HL-60 (cell line): Measurements from ENCODE around the gene SMAD7.

Experiments
- POLR2AphosphoS5 ChIP-seq: IDR thresholded peaks from 2 replicates; pipeline ENCODE4 v1.6.1; 2012; ENCODE audit warnings: low read depth
- TF ChIP-seq, protein P1 (sequence below): IDR thresholded peaks from one replicate; pipeline ENCODE4 v1.5.1; 2011; ENCODE audit warnings: low read length, control low read depth, inconsistent platforms; ENCODE audit not compliant: insufficient read depth
- TF ChIP-seq, protein P2 (sequence below): IDR thresholded peaks from 2 replicates; pipeline ENCODE4 v1.6.1; 2012; ENCODE audit warnings: low read depth; ENCODE audit not compliant: insufficient replicate concordance

- TF ChIP-seq, protein P1, sequence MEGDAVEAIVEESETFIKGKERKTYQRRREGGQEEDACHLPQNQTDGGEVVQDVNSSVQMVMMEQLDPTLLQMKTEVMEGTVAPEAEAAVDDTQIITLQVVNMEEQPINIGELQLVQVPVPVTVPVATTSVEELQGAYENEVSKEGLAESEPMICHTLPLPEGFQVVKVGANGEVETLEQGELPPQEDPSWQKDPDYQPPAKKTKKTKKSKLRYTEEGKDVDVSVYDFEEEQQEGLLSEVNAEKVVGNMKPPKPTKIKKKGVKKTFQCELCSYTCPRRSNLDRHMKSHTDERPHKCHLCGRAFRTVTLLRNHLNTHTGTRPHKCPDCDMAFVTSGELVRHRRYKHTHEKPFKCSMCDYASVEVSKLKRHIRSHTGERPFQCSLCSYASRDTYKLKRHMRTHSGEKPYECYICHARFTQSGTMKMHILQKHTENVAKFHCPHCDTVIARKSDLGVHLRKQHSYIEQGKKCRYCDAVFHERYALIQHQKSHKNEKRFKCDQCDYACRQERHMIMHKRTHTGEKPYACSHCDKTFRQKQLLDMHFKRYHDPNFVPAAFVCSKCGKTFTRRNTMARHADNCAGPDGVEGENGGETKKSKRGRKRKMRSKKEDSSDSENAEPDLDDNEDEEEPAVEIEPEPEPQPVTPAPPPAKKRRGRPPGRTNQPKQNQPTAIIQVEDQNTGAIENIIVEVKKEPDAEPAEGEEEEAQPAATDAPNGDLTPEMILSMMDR = no peak
- TF ChIP-seq, protein P2, sequence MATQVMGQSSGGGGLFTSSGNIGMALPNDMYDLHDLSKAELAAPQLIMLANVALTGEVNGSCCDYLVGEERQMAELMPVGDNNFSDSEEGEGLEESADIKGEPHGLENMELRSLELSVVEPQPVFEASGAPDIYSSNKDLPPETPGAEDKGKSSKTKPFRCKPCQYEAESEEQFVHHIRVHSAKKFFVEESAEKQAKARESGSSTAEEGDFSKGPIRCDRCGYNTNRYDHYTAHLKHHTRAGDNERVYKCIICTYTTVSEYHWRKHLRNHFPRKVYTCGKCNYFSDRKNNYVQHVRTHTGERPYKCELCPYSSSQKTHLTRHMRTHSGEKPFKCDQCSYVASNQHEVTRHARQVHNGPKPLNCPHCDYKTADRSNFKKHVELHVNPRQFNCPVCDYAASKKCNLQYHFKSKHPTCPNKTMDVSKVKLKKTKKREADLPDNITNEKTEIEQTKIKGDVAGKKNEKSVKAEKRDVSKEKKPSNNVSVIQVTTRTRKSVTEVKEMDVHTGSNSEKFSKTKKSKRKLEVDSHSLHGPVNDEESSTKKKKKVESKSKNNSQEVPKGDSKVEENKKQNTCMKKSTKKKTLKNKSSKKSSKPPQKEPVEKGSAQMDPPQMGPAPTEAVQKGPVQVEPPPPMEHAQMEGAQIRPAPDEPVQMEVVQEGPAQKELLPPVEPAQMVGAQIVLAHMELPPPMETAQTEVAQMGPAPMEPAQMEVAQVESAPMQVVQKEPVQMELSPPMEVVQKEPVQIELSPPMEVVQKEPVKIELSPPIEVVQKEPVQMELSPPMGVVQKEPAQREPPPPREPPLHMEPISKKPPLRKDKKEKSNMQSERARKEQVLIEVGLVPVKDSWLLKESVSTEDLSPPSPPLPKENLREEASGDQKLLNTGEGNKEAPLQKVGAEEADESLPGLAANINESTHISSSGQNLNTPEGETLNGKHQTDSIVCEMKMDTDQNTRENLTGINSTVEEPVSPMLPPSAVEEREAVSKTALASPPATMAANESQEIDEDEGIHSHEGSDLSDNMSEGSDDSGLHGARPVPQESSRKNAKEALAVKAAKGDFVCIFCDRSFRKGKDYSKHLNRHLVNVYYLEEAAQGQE = no peak
- no peak for TF ChIP-seq POLR2AphosphoS5
These were observed 8.1 kb downstream of the SMAD7 start for GRCh38 chr18:48942554-48943261.
